ENCODE results near the gene RAB3C.

The RAB3C gene

DNA sequence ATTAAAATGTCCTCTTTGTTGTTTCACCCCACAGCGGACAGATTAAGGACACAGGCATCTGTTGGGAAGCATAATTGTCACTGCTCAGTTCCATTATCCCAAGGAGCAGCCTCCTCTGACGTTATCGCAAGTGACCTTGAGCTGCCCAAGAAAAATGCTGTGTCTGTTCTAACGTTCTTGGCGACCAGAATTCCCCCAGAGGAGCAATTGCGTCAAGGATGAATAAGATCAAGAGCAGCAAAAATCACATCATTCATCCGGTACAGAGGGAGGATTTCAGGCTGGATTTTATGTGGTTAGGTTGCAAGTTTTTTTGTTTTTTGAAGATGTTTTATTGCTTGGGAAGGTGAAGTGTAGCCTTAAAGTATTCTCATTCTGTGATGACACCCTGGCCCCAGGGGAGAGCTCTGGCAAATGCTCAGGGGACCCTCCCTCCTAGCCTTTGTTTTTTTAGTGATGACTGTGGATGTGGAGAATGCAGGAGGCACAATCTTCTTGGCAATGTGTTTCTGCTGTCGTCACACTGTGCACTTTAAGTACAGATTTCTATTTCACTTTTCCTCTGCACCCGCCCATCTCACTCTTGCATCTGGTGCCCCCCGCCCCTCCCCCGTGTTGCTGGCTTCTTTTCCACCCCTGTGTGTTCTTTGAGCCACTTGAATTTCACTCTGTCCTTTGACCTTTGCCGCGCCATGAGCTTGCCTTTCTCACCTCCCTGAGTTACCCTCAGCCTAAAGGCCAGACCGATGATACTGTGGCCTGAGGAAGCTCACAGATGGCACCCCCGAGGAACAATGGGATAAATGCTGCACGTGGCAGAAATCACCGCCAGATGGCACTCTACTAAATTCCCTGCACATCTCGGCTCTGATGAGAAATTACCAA, 308.5 kb downstream of the RAB3C start:
- no peak for FAIRE-seq

DNA sequence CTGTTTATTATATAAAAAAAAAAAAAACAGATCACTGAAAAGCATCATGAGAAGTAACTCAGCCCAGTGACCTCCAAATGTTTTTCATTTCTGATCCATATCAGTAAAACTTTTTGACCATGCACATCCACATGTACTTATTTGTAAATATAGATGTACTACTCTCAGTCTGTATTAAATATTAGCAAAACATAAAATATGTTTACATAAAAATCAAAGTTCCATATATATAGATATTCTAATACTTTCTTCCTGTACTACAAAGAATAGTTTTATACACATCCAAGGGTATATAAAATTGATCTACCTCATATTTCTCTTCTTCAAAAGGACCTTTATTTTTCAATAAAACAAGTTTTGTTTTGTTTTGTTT, 309.1 kb downstream of the RAB3C start:
- no peak for FAIRE-seq

DNA sequence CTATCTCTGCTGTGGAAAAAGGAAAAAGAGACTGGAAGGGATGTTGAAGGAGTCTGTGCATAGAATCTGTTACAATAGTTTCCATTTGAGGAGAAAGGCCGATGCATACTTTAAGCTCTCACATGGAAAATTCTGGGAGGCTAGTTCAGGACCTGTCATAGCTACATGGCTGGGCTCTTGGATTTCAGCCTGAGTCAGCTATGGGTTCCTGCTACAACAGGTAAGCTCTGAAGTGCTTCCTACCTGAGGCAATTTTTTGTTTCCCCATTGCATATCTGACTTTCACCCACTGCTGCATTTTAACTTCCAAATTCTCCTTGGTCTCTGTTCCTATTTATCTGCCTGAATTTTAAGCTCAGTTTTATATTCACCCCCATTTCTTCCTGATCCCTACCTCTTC, 310.7 kb downstream of the RAB3C start:
- no peak for FAIRE-seq

DNA sequence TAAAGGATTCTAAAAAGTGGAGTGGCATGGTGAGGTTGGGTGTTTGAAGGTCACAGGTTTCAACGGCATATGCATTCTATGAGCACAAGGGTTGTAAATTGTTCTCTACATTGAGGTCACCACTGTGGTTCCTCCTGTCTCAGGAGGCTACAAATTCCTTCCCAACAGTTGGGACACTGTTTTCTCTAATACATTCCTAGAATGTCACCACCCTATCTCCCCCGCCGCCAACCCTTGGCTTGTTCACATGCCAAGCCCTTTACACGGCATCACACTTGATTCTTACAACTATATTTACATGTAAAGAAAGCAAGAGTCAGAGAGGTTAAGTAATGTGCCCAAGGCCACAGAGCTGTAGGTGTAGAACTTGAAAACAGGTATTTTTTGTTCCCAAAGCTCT, 315.1 kb downstream of the RAB3C start:
- FAIRE-seq: no peak

DNA sequence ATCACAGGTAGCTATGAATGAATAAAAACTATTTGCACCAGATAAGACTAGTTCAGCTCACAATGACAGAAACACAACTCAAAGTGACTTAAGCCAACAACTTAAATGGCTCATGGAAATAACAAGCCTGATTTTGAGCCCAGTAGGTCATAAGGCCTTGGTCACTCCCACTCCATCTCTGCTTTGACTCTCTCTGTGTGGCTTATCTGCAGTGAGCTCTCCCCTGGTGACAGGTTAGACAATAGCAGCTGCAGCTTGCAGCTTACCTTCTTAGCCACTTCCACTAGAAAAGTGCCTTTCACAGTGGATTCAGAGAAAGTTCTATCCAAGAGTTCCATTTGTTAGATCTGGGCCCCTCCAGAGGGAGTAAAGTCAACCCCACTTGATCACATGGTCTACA, 315.7 kb downstream of the RAB3C start:
- no peak for FAIRE-seq

DNA sequence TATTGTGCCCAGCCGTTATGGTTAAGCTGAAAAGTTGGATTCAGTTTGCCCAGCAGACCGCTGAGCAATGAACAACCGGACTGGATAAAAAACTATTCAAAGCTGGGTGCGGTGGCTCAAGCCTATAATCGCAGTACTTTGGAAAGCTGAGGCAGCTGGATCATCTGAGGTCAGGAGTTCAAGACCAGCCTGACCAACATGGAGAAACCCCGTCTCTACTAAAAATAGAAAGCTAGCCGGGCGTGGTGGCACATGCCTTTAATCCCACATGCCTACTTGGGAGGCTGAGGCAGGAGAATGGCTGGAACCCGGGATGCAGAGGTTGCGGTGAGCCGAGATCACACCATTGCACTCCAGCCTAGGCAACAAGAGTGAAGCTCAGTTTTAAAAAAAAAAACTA, 318.4 kb downstream of the RAB3C start:
- FAIRE-seq: no peak

DNA sequence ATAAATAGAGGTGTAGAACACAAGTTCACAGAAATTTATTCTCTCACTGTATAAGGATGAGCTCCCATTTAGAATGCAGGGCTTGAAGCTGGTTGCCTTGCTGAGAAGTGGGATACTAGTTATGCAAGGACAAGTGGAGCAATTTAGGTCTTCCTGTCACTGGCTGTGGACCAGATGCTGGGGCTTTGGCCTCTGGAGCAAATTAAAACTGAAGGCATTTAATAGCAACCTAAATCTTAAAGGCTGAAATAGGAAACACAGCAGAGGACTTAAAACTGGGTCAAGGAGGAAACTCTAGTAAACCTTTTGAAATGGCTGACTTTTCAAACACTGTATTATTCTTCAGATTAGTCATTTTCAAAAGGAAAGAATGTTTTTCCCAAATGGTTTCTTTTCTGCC, 319.4 kb downstream of the RAB3C start:
- FAIRE-seq: peak; percentile 51

DNA sequence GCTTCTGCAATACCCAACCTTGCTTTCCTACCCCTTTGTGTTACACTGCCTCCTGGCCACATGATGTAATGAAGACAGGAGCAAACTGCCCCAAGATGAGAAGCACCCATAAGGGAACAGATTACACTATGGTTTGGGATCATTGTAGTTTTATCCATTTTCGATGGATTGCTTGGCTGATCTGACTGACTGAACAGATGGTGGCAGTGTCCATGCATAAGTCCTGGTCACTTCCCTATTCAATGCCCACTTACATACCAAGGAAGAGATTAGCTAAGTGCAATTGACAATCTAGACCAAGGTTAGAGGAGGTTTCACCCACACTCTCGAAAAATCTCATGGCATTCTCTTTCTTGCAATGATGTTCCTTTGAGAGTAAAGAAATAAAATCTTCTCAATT, 319.9 kb downstream of the RAB3C start:
- FAIRE-seq: no peak

DNA sequence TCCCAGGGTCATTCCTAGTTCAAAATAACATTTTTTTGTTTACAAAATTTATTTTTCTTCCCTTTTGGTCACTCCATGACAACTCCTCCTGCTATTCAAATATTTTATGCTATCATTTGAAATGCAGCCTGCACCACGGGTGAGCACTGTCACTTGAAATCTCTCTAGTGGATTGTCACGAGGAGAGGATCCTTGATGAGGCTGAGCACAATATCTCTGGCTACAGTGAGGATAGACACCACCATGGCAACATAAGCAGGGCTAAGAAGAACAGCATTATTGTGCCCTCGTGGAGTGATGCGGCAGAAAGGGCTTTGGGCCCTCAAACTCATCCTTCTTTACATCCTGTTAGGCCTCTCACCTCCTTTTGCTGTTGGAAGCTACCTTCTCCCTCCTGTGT, 321.9 kb downstream of the RAB3C start:
- FAIRE-seq: no peak

DNA sequence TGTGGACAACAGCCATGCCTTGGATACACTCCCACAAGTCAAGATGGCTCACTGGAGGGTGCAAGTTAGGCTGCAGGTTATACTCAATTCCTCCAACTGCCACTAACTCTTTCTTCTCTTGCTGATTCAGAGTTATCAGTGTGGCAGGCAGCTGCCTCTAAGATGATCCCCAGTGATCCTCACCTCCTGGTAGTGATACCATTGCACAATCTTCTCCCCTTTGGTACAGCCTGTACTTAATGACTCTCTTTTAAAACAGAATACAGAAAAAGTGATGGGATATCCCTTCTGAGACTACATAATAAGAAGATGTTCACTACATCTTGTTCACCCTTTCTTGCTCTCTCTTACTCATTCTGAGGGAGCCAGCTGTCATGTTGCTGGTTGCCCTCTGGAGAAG, 323.1 kb downstream of the RAB3C start:
- no peak for FAIRE-seq

Measured in endometrium (tissue), 2 donors.